ENCODE measurements around the gene TTBK1.

DNA sequence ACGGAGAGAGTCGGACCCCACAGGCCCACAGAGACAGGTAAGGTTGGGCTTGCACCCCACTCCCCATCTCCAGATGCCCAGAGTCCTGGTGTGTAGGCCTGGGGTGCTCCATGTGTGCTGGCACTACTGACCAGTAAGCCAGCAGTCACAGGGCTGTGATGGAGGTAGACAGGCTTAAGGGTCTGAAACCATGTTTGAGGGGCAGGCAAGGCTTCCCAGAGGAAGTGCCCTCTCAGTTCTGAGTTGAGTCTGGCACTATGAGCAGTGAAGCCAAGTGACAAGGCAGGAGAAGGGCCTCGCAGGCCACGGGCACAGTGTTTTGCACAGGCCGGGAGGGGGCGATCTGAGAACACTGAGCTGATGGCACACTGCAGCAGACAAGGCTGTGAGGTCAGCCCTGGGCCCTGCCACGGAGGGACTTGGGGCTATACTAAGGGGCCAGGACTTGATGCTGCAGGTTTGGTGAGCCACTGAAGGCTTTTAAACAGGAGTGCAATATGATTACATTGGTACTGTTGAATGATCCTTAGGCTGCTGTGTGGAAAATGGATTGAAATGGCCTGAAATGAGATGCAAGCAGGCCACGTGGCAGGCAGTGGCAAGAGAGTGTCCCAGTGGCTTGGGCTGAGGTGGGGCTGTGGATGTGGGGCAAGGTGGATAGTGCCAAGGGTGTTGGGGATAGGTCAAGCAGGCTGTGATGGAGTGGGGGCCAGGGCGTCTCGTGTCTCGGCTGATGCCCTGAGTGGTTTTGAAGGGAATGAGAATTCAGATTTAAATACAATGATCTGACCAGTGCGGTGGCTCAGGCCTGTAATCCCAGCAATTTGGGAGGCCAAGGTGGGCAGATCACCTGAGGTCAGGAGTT is 20.3 kb downstream of the TTBK1 start:
- TF ChIP-seq BHLHE40 (IDR thresholded peaks at IDR 0.05; ENCODE audit: borderline replicate concordance in 1 of 2, low read depth in 2 of 2, low read length in 1 of 2) (peak; percentile 24 to 60; a peak in 2 of 4 replicates), RCOR1 (conservative IDR thresholded peaks at IDR 0.05; ENCODE audit: low read depth, low read length) (no peak), HCFC1 (IDR thresholded peaks at IDR 0.05; ENCODE audit: low read length) (no peak), CREB1 (IDR thresholded peaks at IDR 0.05; ENCODE audit: low read depth) (no peak), POLR2A (IDR thresholded peaks at IDR 0.05; ENCODE audit: low read depth, low read length) (no peak), SP1 (IDR thresholded peaks at IDR 0.05; ENCODE audit: low read depth, low read length) (no peak), TAF1 (IDR thresholded peaks at IDR 0.05; ENCODE audit: borderline replicate concordance, low read depth, low read length) (no peak), CHD4 (IDR thresholded peaks at IDR 0.05) (no peak), HDAC2 (IDR thresholded peaks at IDR 0.05) (no peak), CEBPB (IDR thresholded peaks at IDR 0.05; ENCODE audit: borderline replicate concordance in 1 of 2, low read depth in 2 of 2, low read length in 2 of 2) (no peak), MYC (IDR thresholded peaks at IDR 0.05; ENCODE audit: insufficient read depth, insufficient read length, insufficient replicate concordance, low read length, severe bottlenecking) (no peak)
- TF ChIP-seq, protein P1, sequence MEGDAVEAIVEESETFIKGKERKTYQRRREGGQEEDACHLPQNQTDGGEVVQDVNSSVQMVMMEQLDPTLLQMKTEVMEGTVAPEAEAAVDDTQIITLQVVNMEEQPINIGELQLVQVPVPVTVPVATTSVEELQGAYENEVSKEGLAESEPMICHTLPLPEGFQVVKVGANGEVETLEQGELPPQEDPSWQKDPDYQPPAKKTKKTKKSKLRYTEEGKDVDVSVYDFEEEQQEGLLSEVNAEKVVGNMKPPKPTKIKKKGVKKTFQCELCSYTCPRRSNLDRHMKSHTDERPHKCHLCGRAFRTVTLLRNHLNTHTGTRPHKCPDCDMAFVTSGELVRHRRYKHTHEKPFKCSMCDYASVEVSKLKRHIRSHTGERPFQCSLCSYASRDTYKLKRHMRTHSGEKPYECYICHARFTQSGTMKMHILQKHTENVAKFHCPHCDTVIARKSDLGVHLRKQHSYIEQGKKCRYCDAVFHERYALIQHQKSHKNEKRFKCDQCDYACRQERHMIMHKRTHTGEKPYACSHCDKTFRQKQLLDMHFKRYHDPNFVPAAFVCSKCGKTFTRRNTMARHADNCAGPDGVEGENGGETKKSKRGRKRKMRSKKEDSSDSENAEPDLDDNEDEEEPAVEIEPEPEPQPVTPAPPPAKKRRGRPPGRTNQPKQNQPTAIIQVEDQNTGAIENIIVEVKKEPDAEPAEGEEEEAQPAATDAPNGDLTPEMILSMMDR (IDR thresholded peaks at IDR 0.05 in 2 of 3, conservative IDR thresholded peaks at IDR 0.05 in 1 of 3; ENCODE audit: control insufficient read depth in 2 of 3, extremely low read depth in 1 of 3, insufficient read depth in 1 of 3, low read depth in 3 of 3, low read length in 3 of 3): peak; percentile 94 to 97 (median 97)

All from GM12878 (cell line).